DOHH2 (cell line): ENCODE data around the gene SIGLEC15.
A peak's percentile ranks its signal among the peaks of the same experiment; 100 is the strongest.
"Not testable (repeated sequence)": the region's sequence is repeated elsewhere in the genome, so short reads cannot be mapped to it uniquely, and the experiment has no call there.

Experiments
- H3F3A ChIP-seq: fragments of 200-600 bp; sonication (generic), shearing (Covaris generic); 2 replicates; pipeline ENCODE4 v1.6.0; 2016; ENCODE audit warnings: antibody characterized with exemption, mild to moderate bottlenecking; ENCODE audit not compliant: control insufficient read depth, insufficient read depth
- H3K27ac ChIP-seq: fragments of 200-600 bp; sonication (generic); 2 replicates; pipeline ENCODE4 v1.5.1; 2014; ENCODE audit warnings: low read depth, mild to moderate bottlenecking, low read length, moderate library complexity
- H3K27me3 ChIP-seq: fragments of 200-600 bp; sonication (generic); 2 replicates; pipeline ENCODE4 v1.6.1; 2014; ENCODE audit warnings: mild to moderate bottlenecking, low read length, mixed read lengths; ENCODE audit not compliant: control insufficient read depth
- H3K36me3 ChIP-seq: fragments of 200-600 bp; sonication (generic); 2 replicates; pipeline ENCODE4 v1.6.1; 2014; ENCODE audit warnings: mild to moderate bottlenecking, low read length, moderate library complexity, mixed read lengths; ENCODE audit not compliant: control insufficient read depth
- H3K4me1 ChIP-seq: fragments of 200-600 bp; sonication (generic); 2 replicates; pipeline ENCODE4 v1.6.1; 2014; ENCODE audit warnings: mild to moderate bottlenecking, low read length, mixed read lengths; ENCODE audit not compliant: control insufficient read depth
- H3K4me2 ChIP-seq: fragments of 200-600 bp; sonication (generic); 2 replicates; pipeline ENCODE4 v1.6.0; 2014; ENCODE audit warnings: mild to moderate bottlenecking, low read length, moderate library complexity
- H3K4me3 ChIP-seq: fragments of 200-600 bp; sonication (generic); 2 replicates; pipeline ENCODE4 v1.5.1; 2014; ENCODE audit warnings: mild to moderate bottlenecking, low read length, mixed read lengths
- H3K79me2 ChIP-seq: fragments of 200-600 bp; sonication (generic); 2 replicates; pipeline ENCODE4 v1.6.1; 2014; ENCODE audit warnings: mild to moderate bottlenecking, low read length, mixed read lengths; ENCODE audit not compliant: control insufficient read depth
- H3K9me2 ChIP-seq: fragments of 200-600 bp; sonication (generic); replicated peaks from 2 replicates; pipeline ENCODE4 v1.6.1; 2014; ENCODE audit warnings: mild to moderate bottlenecking, low read length, mixed read lengths; ENCODE audit not compliant: control insufficient read depth
- H3K9me3 ChIP-seq: fragments of 200-600 bp; sonication (generic); 2 replicates; pipeline ENCODE4 v1.6.1; 2014; ENCODE audit warnings: antibody characterized with exemption, low read length, mixed read lengths; ENCODE audit not compliant: control insufficient read depth, insufficient read depth
- H4K20me1 ChIP-seq: fragments of 200-600 bp; sonication (generic); 2 replicates; pipeline ENCODE4 v1.6.0; 2014; ENCODE audit warnings: low read depth, mild to moderate bottlenecking, antibody characterized with exemption, low read length, moderate library complexity; ENCODE audit not compliant: control insufficient read depth, insufficient read depth
- CTCF ChIP-seq: fragments of 200-600 bp; sonication (generic); IDR thresholded peaks from one replicate; pipeline ENCODE4 v1.5.1; 2014; ENCODE audit warnings: antibody characterized with exemption, mild to moderate bottlenecking, low read depth, low read length; ENCODE audit not compliant: poor library complexity, severe bottlenecking
- EZH2phosphoT487 ChIP-seq: fragments of 200-600 bp; sonication (generic); IDR thresholded peaks from 2 replicates; pipeline ENCODE4 v1.6.1; 2017; ENCODE audit warnings: borderline replicate concordance, mild to moderate bottlenecking, antibody characterized with exemption, low read length, moderate library complexity, mixed read lengths

SIGLEC15 gene

GRCh38 chr18:45806226-45806625 lies 19.2 kb upstream of the SIGLEC15 start:
- Histone ChIP-seq H3K4me2 (no peak overlapping the region), H3K27me3 (no peaks in the 10 kb centered on the region), H3F3A (no peaks in the 10 kb centered on the region), H4K20me1 (no peaks in the 10 kb centered on the region), H3K27ac (no peak overlapping the region), H3K4me1 (no peaks in the 10 kb centered on the region), H3K4me3 (no peak overlapping the region), H3K79me2 (no peaks in the 10 kb centered on the region), H3K36me3 (no peaks in the 10 kb centered on the region), H3K9me3 (no peaks in the 10 kb centered on the region), H3K9me2 (no peaks in the 10 kb centered on the region)
- TF ChIP-seq CTCF: no peak
- no peak for TF ChIP-seq EZH2phosphoT487

- not testable (repeated sequence) for H3K4me2 ChIP-seq, H4K20me1 ChIP-seq, H3F3A ChIP-seq, H3K9me2 ChIP-seq, H3K79me2 ChIP-seq, H3K9me3 ChIP-seq, H3K36me3 ChIP-seq, H3K4me1 ChIP-seq, H3K27me3 ChIP-seq, H3K4me3 ChIP-seq, H3K27ac ChIP-seq
- TF ChIP-seq CTCF: peak; percentile 63
Measured at GRCh38 chr18:45807144-45807543, 18.3 kb upstream of the SIGLEC15 start.

- H4K20me1 ChIP-seq, H3K79me2 ChIP-seq, H3K9me2 ChIP-seq, H3K4me2 ChIP-seq, H3K4me1 ChIP-seq, H3K36me3 ChIP-seq, H3K9me3 ChIP-seq, H3K27me3 ChIP-seq, H3F3A ChIP-seq, H3K27ac ChIP-seq, H3K4me3 ChIP-seq: not testable (repeated sequence)
Measured at GRCh38 chr18:45814733-45815132, 10.7 kb upstream of the SIGLEC15 start.

GRCh38 chr18:45817543-45817942 lies 7.9 kb upstream of the SIGLEC15 start:
- Histone ChIP-seq H3K9me3 (no peaks in the 10 kb centered on the region), H4K20me1 (no peaks in the 10 kb centered on the region), H3K9me2 (no peaks in the 10 kb centered on the region), H3K79me2 (no peaks in the 10 kb centered on the region), H3F3A (no peaks in the 10 kb centered on the region), H3K4me3 (no peak overlapping the region), H3K4me1 (no peaks in the 10 kb centered on the region), H3K36me3 (no peaks in the 10 kb centered on the region), H3K27ac (no peak overlapping the region), H3K27me3 (peaks cover 16% of the 10 kb centered on the region), H3K4me2 (no peak overlapping the region)
- no peak for TF ChIP-seq EZH2phosphoT487
- no peak for TF ChIP-seq CTCF

GRCh38 chr18:45818765-45819164 lies 6.7 kb upstream of the SIGLEC15 start:
- H3K9me3 ChIP-seq, H3K79me2 ChIP-seq, H3F3A ChIP-seq, H4K20me1 ChIP-seq, H3K4me1 ChIP-seq, H3K9me2 ChIP-seq, H3K4me2 ChIP-seq, H3K27ac ChIP-seq, H3K4me3 ChIP-seq, H3K36me3 ChIP-seq: not testable (repeated sequence)
- peaks cover 19% of the 10 kb centered on the region for H3K27me3 ChIP-seq
